HUES64 (cell line): Measurements from ENCODE around the gene FAT2.

Source experiments
- H3K27ac ChIP-seq: 2 replicates; pipeline ENCODE4 v1.7.0; 2013; ENCODE audit warnings: low read depth, low read length, inconsistent platforms
- H3K27me3 ChIP-seq: 2 replicates; pipeline ENCODE4 v1.6.1; 2013; ENCODE audit warnings: mild to moderate bottlenecking, low read length; ENCODE audit not compliant: insufficient read depth
- H3K36me3 ChIP-seq: 2 replicates; pipeline ENCODE4 v1.6.1; 2013; ENCODE audit warnings: mild to moderate bottlenecking, low read length; ENCODE audit not compliant: insufficient read depth
- H3K4me1 ChIP-seq: 2 replicates; pipeline ENCODE4 v1.6.1; 2013; ENCODE audit warnings: mild to moderate bottlenecking, low read length, moderate library complexity; ENCODE audit not compliant: insufficient read depth
- H3K4me3 ChIP-seq: 2 replicates; pipeline ENCODE4 v1.5.1; 2013; ENCODE audit warnings: mild to moderate bottlenecking, low read length, moderate library complexity
- H3K9ac ChIP-seq: 2 replicates; pipeline ENCODE4 v1.6.1; 2013; ENCODE audit warnings: mild to moderate bottlenecking, low read depth, low read length
- H3K9me3 ChIP-seq: 2 replicates; pipeline ENCODE4 v1.6.1; 2013; ENCODE audit warnings: low read depth, low read length; ENCODE audit not compliant: insufficient read depth
- WGBS: fragments of 150-250, 120-280 bp; methylation state at CpG from one replicate; pipeline ENCODE4 v1.1.7; 2013; ENCODE audit warnings: missing lambda C conversion rate; 5-methylcytosine and 5-hydroxymethylcytosine counted together

Gene FAT2

GRCh38 chr5:151612689-151613427 lies 21.7 kb upstream of the FAT2 start:
- 0 out of 2 replicates have a peak, but pooled peaks cover 3% of the 10 kb centered on the region for H3K4me1 ChIP-seq
- no peaks in the 10 kb centered on the region for H3K27me3 ChIP-seq
- H3K27ac ChIP-seq: no peak overlapping the region
- no peak overlapping the region for H3K9ac ChIP-seq
- WGBS: 87% methylated on average over 8 of the region's 8 CpGs
- no peaks in the 10 kb centered on the region for H3K36me3 ChIP-seq
- H3K9me3 ChIP-seq: no peaks in the 10 kb centered on the region
- H3K4me3 ChIP-seq: no peak overlapping the region

DNA sequence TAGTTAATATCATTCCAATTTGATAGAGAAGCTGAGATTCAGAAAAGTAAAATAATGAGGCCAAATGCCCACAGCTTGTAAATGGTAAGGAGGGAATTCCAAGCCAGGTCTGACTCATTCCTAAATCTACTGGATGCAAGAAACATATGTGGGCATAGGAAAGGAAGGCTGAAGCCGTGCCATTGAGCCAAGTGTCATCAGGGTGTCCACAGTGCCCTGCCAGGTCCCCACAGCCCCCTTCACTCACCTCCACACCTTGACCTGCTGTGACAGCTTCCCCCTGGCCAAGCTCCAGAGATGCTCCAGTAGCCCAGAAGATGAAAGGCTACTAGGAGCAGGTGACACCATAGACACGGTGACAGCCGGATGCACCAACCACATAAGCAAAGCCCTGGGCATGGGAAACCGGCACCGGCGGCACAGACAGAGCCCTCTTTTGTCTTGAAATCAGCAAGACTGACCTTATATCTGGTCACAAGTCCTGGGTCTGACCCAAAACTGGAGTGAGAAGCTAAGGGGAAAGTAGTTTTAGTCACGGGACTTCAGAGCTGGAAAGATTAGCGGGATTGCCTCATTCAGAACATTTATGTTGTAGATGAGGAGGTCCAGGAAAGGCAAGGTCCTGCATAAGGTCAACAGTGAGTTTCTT lies 20.1 kb upstream of the FAT2 start:
- no peak overlapping the region for H3K27ac ChIP-seq
- no peaks in the 10 kb centered on the region for H3K27me3 ChIP-seq
- no peak overlapping the region for H3K9ac ChIP-seq
- 95% methylated on average over 8 of the region's 8 CpGs for WGBS
- no peaks in the 10 kb centered on the region for H3K9me3 ChIP-seq
- H3K36me3 ChIP-seq: no peaks in the 10 kb centered on the region
- H3K4me1 ChIP-seq: 0 out of 2 replicates have a peak, but pooled peaks cover 3% of the 10 kb centered on the region
- H3K4me3 ChIP-seq: no peak overlapping the region

- Histone ChIP-seq H3K9me3 (no peaks in the 10 kb centered on the region), H3K9ac (no peak overlapping the region), H3K27me3 (no peaks in the 10 kb centered on the region), H3K4me3 (no peak overlapping the region), H3K4me1 (no peaks in the 10 kb centered on the region), H3K36me3 (no peaks in the 10 kb centered on the region), H3K27ac (no peak overlapping the region)
Observed at GRCh38 chr5:151608522-151608921, 17.4 kb upstream of the FAT2 start.

GRCh38 chr5:151607304-151607703 lies 16.2 kb upstream of the FAT2 start:
- Histone ChIP-seq H3K4me1 (no peaks in the 10 kb centered on the region), H3K4me3 (no peak overlapping the region), H3K9me3 (no peaks in the 10 kb centered on the region), H3K27me3 (no peaks in the 10 kb centered on the region), H3K36me3 (no peaks in the 10 kb centered on the region), H3K27ac (no peak overlapping the region), H3K9ac (no peak overlapping the region)
- WGBS: 90% methylated on average over 2 of the region's 3 CpGs

GRCh38 chr5:151605559-151605958 lies 14.4 kb upstream of the FAT2 start:
- Histone ChIP-seq H3K36me3 (no peaks in the 10 kb centered on the region), H3K9me3 (no peaks in the 10 kb centered on the region), H3K4me3 (no peak overlapping the region), H3K27me3 (no peaks in the 10 kb centered on the region), H3K27ac (no peak overlapping the region), H3K9ac (no peak overlapping the region), H3K4me1 (no peaks in the 10 kb centered on the region)
- WGBS: 75% methylated on average over 3 of the region's 3 CpGs

- no peak overlapping the region for H3K27ac ChIP-seq
- no peak overlapping the region for H3K4me3 ChIP-seq
- no peaks in the 10 kb centered on the region for H3K36me3 ChIP-seq
- H3K9me3 ChIP-seq: no peaks in the 10 kb centered on the region
- H3K9ac ChIP-seq: no peak overlapping the region
- H3K4me1 ChIP-seq: peaks cover 5% of the 10 kb centered on the region
- H3K27me3 ChIP-seq: no peaks in the 10 kb centered on the region
Observed at GRCh38 chr5:151602806-151603205, 11.7 kb upstream of the FAT2 start.

GRCh38 chr5:151601391-151601790 lies 10.3 kb upstream of the FAT2 start:
- 84% methylated on average over 4 of the region's 4 CpGs for WGBS
- Histone ChIP-seq H3K4me3 (no peak overlapping the region), H3K36me3 (no peaks in the 10 kb centered on the region), H3K27ac (no peak overlapping the region), H3K4me1 (peaks cover 17% of the 10 kb centered on the region), H3K9ac (no peak overlapping the region), H3K9me3 (no peaks in the 10 kb centered on the region), H3K27me3 (no peaks in the 10 kb centered on the region)

- WGBS: 94% methylated on average over 3 of the region's 3 CpGs
- Histone ChIP-seq H3K4me3 (no peak overlapping the region), H3K9me3 (no peaks in the 10 kb centered on the region), H3K36me3 (no peaks in the 10 kb centered on the region), H3K27ac (no peak overlapping the region), H3K4me1 (peaks cover 22% of the 10 kb centered on the region), H3K27me3 (no peaks in the 10 kb centered on the region), H3K9ac (no peak overlapping the region)
Observed at GRCh38 chr5:151600069-151600665, 9.0 kb upstream of the FAT2 start.

DNA sequence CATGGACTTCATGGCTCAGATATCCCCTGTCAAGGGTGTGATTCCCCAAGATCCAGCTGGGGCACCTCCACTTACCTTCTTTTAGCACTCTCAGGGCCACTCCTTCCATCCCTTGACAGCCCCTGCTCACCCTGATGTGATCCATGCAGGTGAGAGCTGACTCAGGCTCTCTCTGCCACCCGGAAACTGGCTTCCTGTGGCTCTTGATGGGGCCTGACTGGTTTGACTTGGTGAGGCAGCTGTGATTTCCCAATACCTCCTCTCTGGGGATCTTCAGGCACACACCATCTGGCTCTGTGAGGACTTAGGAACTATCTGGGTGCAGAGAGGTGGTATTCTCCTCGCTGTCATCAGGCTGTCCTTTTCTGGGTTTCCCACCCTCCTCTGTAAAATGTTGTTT lies 7.9 kb upstream of the FAT2 start:
- WGBS: 70% methylated on average over 2 of the region's 2 CpGs
- Histone ChIP-seq H3K9ac (no peak overlapping the region), H3K27ac (no peak overlapping the region)

GRCh38 chr5:151598549-151598948 lies 7.4 kb upstream of the FAT2 start:
- 93% methylated on average over 1 of the region's 1 CpG for whole genome bisulfite sequencing
- no peak overlapping the region for H3K27ac ChIP-seq

More for the DNA sequence above, 7.9 kb upstream of the FAT2 start:
- Histone ChIP-seq H3K36me3 (no peaks in the 10 kb centered on the region), H3K9me3 (no peaks in the 10 kb centered on the region), H3K4me3 (no peak overlapping the region), H3K27me3 (no peaks in the 10 kb centered on the region), H3K4me1 (peaks cover 22% of the 10 kb centered on the region)

GRCh38 chr5:151597749-151598148 lies 6.6 kb upstream of the FAT2 start:
- 69% methylated on average over 3 of the region's 3 CpGs for WGBS
- Histone ChIP-seq H3K4me1 (peaks cover 22% of the 10 kb centered on the region), H3K9me3 (no peaks in the 10 kb centered on the region), H3K27me3 (no peaks in the 10 kb centered on the region), H3K4me3 (no peak overlapping the region), H3K9ac (no peak overlapping the region), H3K36me3 (no peaks in the 10 kb centered on the region), H3K27ac (no peak overlapping the region)

More at GRCh38 chr5:151598549-151598948, 7.4 kb upstream of the FAT2 start:
- Histone ChIP-seq H3K27me3 (no peaks in the 10 kb centered on the region), H3K4me1 (peaks cover 22% of the 10 kb centered on the region), H3K9me3 (no peaks in the 10 kb centered on the region), H3K9ac (no peak overlapping the region), H3K36me3 (no peaks in the 10 kb centered on the region), H3K4me3 (no peak overlapping the region)
